Astrocyte (in vitro differentiated cells and primary cell): ENCODE data around the gene FBXO34.

ENCODE experiments used
- CTCF ChIP-seq: IDR thresholded peaks from 2 replicates; pipeline ENCODE4 v1.5.1; 2011; ENCODE audit warnings: low read depth, mild to moderate bottlenecking, inconsistent platforms, low read length, moderate library complexity; ENCODE audit not compliant: insufficient read depth
- EZH2 ChIP-seq: IDR thresholded peaks from 2 replicates; pipeline ENCODE4 v1.6.1; 2012; ENCODE audit warnings: mild to moderate bottlenecking, low read length, inconsistent platforms; ENCODE audit not compliant: insufficient read depth

GRCh38 chr14:55223364-55223763, 47.9 kb upstream of the FBXO34 start:
- TF ChIP-seq CTCF: no peak
- TF ChIP-seq EZH2: no peak
